NCI-H1092 treated with DMSO at 0.1 percent for 48 hours (cell line): ENCODE results near the gene SELENOO.

Experiments used
- DNase-seq: peaks from one replicate; lab custom pipeline; 2025; lab: John Stamatoyannopoulos, UW

Gene SELENOO

DNA sequence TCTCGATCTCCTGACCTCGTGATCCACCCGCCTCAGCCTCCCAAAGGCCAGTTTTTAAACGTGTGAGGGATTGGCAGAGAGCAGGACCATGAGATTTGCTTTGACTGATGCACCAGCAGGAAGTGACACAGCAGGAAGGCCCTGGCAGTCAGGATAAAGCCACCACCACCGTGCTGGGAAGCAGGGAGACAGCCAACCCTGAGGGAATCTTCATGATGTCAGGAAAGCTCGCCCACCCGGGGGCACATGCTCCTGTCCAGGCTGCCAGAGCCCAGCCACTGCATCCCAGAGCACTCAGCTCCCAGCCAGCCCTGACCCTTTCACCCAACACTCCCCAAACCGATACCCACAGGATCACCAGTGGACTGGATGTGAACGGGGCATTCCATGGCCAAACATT is 37.9 kb downstream of the SELENOO start:
- no peak for DNase-seq

GRCh38 chr22:50242406-50242949 is 41.7 kb downstream of the SELENOO start:
- no peak for DNase-seq

DNA sequence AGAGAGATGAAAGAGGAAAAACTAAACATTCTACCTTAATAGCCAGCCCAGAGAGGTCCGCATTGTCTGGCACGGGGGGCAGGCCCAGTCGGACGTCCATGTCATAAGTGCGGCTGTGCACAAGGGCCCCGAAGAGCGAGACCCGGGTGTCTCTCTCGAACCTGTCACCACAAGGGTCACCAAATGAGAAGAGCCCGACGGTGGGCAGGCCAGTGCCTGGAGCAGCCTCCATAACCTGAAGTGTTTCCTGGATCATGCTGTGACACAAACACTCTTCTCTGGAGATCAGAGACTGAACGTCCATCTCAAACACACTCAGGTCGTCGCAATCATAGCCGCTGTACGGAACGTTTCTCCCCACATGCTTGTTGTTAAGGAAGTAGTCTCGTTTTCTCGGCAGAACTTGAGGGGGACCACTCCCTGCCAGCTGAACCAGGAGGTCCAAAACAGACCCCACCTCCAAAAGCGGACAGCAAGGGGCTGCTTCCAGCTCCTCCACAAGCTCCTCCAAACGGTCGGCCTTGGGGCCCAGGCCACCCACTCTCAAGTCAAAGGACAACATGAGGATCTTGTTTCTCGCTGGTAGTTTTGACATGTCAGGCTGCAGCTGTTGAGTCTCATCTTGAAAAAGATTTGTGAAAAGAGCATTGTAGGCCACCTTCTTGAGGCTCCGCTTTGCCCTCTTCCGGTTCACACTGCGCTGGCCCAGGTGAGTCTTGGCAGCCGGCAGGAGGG is 43.0 kb downstream of the SELENOO start:
- no peak for DNase-seq

GRCh38 chr22:50244420-50245213 is 43.8 kb downstream of the SELENOO start, which contains the start of gene TUBGCP6:
Gene TUBGCP6 (minus strand): TSS chr22:50245023. CDS start chr22:50244459, 564 bp downstream.
- peak; percentile 43 for DNase-seq

GRCh38 chr22:50245214-50246072 is 44.6 kb downstream of the SELENOO start:
- DNase-seq: no peak

DNA sequence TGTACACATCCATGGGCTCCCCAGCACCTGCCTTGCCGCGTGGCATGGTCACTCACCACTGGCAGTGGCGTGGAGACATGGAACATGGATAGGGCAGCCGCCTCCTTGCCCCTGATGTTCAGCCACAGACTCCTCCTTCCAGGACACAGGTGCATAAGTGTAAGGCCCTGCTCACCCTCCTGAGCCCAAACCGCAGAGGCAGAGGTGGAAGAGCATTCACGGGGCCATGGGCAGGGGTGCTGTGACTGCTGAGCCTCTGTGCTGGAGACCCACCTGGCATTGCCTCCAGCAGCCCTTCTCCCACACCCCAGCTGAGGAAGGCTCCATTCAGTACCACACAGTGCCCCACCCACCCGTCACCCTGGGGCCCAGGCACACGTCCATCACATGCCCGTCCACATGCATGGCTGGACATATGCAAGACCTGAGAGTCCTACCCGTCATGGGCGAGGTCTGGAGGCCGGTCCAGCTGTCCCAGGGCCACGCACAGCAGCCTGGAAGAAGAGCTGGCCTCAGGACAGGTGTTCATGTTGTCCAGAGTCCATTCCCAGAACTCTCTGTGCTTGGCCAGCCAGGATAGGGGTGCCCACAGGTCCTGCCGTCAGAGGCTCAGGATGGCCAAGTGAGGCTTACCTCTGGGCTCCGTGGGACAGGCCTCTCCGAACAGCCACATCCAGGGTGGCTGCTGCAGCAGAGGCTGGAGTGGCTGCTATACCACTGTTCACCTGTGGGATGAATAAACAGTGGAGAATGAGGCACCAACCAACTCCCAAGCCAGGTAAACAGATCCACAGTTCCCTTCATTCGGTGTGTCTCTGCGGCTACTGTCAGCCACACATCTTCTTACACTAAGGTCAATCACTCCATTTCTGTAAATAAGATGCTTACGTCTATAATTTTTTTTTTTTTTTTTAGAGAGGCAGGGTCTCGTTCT is 45.7 kb downstream of the SELENOO start:
- no peak for DNase-seq

DNA sequence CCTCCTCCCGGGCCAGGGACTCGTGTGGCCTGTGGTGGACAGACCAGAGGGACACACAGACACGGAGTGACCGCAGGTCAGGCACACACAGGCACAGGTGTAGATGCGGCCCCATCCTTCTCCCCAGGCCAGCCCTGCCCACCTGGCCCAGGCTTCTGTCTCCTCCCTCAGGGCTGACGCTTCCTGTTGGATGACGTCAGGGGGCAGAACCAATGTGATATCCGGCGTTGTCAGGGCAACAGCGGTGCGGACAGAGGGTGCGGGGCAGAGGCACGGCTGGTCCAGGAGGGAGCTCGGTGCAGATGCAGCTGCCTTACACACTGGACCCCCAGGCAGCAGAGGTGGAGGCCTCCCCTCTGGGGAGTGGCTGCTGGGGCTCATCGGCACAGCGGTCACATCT is 46.9 kb downstream of the SELENOO start:
- no peak for DNase-seq

DNA sequence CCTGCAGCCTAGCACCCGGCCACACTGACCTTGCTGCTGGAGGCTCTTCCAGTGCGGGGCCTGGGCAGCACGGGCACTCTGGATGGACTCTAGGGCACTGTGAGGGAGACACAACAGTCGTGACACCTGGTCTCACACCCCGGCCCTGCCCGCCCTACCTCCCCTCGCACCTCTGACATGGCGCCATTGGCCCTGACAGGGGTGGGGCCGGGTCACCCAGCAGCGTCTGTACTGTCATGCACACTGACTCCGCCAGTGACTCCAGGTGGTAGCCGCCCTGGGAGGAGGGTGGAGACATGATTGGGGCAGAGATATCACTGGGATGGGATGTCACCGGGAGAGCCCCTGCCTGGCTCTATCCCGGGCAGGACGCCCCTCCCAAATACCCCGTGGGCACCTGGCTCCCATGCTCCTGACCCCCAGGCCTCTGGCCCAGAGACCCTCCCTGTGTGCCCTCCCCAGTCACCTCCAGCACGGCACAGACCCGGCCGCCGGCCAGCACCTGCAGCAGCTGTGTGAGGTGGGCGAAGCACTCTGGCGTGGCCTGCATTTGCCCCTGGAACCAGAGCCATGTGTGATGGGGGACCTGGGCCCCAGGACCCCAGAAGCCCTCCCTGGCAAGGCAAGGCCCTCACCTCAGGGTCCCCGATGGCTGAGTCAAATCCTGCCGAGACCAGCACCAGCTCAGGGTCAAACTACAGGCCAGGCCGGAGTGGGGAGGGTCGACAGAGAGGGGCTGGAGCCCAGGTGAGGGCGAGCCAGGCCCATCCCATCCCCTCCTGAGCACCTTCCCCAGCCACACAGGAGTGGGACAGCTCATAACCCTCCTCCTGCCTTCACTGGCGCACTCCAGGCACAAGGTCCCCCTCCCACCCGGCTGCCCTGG is 47.6 kb downstream of the SELENOO start:
- no peak for DNase-seq

GRCh38 chr22:50249341-50250248 is 48.8 kb downstream of the SELENOO start:
- DNase-seq: no peak

DNA sequence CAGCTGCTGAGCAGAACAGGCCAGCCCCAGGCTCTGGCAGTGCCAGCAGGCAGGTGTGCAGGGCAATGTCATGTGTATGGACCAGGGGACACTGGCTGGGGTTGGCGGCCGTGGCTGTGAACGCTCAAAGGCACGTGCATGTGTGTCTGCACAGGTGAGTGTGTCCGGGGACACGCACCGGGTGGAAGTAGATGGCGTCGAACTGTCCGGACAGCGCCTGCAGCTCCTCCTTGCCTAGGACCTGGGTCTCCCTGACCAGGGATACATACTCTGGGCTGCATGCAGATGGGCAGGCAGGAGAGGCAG is 49.4 kb downstream of the SELENOO start:
- DNase-seq: no peak

GRCh38 chr22:50250555-50251476 is 50.0 kb downstream of the SELENOO start, which contains the start of gene HDAC10:
Gene HDAC10 (minus strand): TSS chr22:50251265. CDS start chr22:50251032, 233 bp downstream.
- DNase-seq: peak; percentile 11

DNA sequence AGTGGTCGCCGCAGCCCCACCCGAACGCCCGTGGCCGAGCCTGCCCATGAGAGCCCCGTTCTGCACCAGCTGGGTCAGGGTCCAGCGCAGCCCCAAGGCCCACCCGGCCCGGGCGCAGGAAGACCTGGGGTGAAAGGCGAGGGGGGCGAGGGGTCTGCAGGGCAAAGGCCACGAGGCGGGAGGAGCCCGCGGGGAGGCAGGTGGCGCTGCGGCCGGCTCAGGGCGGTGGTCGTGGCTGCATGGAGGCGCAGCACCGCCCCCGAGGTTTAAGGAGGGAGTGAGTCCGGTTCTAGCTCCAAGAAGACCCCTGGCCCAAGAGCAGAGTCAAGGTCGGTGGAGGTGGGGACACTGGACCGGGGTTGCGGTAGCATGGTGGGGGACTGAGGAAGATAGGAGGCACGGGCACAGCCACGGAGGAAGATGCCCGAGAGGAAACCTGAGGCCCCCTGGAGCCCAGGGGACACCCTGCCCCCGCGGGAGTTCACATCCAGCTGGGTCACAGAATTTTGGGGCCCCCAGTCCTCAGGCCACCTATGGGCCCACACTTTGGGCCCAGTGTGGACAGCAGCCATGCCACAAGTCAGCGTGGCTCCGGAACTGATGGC is 50.8 kb downstream of the SELENOO start:
- no peak for DNase-seq

- no peak for DNase-seq
These were observed 51.6 kb downstream of the SELENOO start for GRCh38 chr22:50252082-50253045.

DNA sequence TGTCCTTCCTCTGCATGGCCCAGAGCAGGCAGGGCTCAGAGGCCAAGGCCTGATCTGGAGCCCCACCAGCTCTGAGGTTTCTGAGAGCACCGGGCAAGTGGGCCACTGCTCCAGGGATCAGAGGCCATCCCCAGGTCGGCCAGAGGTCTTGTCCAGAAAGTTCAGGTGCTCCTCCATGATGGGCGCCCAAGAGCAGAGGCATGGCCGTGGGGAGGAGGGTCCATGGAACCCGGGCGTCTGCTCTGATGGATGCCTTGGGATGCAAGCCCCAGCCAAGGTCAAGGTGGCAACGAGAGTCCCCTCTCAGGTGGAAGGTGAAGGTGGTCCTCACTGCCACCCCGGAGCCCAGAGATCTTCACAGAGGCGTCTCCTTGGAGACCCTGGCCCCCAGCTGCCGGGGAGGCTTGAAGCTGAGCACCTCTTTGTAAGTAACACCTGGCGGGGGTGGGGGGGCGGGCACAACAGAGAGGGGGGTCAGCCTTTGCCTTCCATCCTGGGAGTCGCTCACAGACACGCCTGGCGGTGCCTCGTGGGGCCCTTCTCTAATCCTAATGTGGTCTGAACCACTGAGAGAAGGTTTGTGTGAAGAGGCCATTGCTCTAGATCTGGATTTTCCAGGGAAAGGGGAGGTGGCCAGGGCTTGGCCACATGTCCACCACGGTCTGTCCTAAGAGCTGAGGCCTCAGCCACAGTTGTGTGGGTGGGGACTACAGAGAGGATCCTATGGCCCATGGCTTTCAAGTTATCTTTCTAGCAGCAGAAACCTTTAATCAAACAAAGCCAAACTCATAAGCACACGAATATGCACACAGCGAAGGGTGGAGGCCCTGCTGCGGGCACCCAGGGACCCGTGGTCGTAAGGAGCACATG is 52.5 kb downstream of the SELENOO start:
- no peak for DNase-seq

- no peak for DNase-seq
These were observed 53.1 kb downstream of the SELENOO start for GRCh38 chr22:50253941-50254340.
